ENCODE results near the gene ODAM.
"Not testable (repeated sequence)": the region's sequence is repeated elsewhere in the genome, so short reads cannot be mapped to it uniquely, and the experiment has no call there.

The ODAM gene, protein sequence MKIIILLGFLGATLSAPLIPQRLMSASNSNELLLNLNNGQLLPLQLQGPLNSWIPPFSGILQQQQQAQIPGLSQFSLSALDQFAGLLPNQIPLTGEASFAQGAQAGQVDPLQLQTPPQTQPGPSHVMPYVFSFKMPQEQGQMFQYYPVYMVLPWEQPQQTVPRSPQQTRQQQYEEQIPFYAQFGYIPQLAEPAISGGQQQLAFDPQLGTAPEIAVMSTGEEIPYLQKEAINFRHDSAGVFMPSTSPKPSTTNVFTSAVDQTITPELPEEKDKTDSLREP

DNA sequence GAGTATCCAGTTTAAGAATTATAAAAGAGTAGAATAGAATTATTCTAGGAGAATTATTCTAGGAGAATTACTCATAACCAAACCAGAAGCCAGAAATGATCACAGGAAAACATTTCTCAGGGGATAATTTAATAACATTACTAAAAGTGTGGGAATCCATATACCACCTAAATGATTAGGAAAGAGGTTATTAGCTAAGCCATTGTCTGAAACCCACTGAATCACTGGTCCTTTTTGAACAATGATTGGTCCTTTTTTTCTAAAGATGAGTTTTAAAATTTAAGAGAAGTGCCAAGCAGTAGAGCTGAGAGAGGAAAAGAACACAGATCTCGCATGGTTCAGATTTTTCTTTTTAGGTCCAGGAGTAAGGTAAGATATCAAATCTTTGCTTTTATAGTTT lies at the start of gene ODAM:
TSS of gene ODAM (plus strand) at position 301 of the 400 bp plus-strand sequence. CDS start 819 bp downstream, outside the sequence.
- DNase-seq (ENCODE audit: low spot score) = no peak

DNA sequence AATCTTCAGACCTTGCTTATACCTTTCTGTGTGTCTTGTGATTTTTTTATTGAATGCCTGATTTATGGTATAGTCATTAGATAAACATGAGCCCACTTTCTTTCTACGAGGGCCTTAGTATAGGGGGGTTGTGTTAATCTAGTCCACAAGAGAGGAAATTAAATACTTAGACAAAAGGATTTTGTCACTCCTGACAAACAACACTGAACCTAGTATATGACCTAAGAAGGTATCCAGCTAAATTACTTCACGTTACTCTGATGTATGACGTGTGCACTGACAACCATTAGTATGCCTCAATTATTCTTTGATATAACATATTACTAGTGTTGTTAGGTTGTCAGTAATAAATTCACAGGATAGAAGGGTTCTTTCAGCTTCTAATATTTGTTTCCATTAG lies 44.3 kb upstream of the ODAM start:
- DNase-seq (ENCODE audit: low spot score) = no peak

DNA sequence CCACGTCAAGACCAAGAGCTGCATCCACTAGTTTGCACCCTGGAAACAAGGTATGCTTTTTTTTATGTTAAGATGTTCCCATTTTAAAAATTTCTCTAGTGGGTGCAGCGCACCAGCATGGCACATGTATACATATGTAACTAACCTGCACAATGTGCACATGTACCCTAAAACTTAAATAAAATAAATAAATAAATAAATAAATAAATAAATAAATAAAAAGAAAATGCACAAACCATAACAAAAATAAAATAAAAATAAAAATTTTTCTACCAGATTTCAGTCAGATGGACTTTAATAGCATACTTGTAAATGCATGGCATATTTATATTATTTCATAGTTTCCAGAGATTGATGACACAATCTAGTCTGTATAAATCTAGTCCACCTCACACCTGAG lies 43.4 kb upstream of the ODAM start:
- no peak for DNase-seq (ENCODE audit: low spot score)

DNA sequence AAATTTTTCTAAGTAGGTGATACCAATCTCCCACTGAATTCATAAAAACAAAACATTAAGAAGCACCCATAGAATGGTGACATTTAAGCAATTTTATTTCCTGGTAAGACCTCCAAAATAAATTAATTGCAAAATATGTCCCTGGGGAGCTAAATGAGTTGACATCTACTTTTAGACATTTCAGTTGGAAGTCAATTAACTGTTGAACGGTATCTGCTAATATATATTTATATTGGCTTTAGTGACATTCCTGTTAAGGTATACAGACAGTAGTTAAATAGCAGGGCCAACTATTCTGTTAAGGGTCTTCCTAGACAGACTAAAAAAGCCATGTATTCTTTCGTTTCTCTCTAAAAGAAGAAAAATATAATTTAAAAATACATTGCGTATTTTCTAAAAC lies 41.6 kb upstream of the ODAM start, which contains the start of gene PRR27:
TSS of gene PRR27 (plus strand) at position 301 of the 400 bp plus-strand sequence. CDS start 139 bp downstream, outside the sequence.
- no peak for DNase-seq (ENCODE audit: low spot score)

DNA sequence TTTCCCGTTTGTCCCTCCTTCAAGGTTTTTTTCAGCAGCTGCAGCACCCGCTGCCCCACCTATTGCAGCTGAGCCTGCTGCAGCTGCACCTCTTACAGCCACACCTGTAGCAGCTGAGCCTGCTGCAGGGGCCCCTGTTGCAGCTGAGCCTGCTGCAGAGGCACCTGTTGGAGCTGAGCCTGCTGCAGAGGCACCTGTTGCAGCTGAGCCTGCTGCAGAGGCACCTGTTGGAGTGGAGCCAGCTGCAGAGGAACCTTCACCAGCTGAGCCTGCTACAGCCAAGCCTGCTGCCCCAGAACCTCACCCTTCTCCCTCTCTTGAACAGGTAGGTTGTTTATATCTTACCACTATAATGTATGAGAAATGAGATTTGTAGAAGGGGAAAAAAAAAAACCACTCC lies 36.9 kb upstream of the ODAM start:
- DNase-seq (ENCODE audit: low spot score) = no peak

DNA sequence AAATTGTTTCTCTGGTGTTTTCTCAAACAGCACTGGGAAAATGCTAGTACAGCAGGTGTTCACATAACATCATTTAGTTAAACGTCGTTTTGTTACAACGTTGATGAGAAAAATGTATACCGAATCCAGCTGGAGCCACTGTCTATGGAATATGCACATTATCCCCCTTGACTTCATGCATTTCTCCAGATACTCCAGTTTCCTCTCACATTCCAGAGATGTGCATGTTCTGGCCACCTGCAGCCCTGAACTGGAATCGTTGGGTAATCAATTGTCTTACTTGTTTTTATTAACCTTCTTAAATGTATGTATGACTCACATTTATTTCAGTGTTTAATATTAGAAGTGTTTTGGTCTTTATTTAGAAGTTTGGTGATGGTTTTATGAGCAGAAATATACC lies 18.4 kb upstream of the ODAM start:
- no peak for DNase-seq (ENCODE audit: low spot score)

DNA sequence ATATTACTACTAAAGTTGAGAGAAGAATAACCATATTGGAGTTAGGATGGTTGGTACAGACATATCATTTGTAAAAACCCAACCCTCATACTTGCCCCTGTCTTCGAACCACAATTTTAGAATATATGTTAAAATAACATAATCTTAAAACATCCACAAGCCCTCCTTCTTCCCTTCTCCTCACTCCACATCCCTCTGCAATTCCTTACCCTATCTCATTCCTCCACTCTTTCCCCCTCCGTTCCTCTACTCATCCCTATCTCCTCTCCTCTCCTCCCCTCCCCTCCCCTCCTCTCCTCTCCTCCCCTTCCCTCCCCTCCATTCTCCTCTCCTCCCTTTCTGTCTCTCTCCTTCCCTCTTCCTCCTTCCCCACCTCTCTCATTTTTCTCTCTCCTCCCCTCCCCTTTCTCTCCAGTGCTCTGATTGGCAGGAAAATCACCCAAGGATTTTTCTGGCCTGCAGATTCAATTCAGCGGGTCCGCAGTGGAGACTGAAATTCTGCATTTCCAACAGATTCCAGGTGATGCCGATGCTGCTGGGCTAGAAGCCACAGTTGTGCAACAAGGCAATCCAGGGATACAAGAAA lies 17.4 kb upstream of the ODAM start:
- DNase-seq (ENCODE audit: low spot score) = no peak

DNA sequence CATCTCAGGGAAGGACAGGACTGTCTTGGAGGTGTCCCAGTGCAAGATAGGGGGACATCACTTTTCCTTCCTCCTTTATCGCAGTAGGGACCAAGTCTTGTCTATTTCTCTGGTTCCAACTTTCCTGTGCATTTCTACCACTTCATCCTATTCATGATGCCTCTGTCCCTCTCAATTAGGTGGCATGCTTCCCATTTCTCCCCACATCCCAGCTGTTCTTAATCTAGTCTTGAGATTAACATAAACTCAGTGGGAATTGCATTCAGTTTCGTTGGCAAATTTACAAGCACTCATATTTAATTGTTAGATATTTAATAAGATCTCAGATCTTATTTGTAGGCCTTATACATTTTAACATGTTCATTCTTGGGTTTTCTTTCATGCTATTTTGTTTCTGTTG lies 15.7 kb upstream of the ODAM start:
- DNase-seq (ENCODE audit: low spot score) = no peak

DNA sequence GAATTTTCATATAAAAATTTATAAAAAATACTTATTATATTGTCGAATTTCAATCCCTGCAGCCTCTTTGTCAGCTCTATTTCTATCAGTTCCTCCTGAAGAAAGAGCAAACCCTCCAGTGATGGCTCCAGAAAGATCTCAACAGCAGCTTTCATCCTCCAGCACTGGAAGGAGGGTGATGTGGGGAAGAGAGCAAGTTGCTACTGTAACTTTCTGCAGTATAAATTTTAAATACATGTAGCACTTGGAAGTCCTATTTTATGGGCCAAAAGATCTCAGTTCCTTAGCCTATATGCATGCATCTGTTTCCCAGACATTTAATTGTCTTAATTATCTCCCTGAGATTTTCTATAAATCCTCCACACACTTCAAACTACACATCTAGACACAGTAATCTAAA lies 13.7 kb upstream of the ODAM start:
- no peak for DNase-seq (ENCODE audit: low spot score)

DNA sequence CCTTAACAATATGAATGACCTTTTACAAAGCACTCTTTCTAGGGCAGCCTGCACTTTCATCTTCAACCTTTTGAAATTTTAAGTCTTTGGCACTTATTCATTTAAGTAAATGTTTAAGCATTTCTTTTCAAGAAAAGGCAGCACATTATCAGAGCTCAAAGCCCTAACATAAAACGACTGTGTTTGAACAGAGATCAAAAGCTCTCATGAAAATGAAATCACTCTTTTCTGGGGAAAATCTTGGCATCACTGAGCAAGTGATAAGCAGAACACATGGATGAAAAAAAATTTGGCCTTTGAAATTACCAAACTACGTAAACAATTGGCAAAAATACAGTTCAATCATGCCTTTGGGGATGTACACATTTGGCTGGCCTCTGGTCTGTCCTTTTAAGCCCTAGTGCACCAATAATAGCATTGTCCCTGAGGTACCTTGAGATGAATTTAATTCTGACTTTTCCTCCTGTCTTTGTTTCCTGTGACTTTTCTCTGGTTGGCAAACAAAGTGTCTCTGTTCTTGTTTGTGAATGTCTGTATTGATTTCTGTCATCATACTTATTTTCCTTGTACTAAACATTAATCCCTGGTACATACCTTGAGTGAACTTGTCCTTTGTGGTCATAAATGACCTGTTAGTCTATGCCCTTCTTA lies 12.9 kb upstream of the ODAM start:
- DNase-seq (ENCODE audit: low spot score) = no peak

DNA sequence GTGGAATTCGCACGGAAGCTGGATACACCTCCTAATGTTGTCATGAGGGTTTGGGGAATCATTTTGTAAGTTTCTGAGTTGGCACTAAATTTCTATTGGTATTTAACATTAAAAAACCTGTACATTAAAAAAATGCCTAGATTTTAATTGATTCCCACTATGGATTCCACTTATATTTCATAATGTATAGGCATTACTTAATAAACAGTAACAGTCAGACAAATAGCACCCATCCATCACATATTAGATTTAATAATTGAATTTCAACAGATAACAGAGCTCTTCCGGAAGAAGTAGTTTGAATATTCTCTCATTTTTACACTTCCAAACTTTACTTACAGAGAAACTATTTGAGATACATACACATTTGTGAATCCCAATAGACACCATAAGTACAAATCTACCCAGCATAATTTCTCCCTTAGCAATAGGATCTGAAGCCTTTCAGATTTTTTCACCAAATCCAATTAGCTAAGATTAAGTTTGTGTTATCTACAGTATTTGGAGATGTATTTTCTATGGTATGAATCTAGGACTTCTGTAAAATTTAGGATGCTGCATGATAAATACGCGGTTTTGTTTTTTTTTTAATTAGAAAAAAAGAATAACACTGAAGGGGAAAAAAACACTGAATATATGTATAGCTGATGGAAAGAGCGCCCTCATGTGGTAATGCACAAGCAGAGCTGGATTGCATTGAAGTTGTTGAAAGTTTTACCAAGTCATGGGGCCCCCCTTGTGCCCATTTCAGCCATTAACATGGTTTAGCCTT lies 12.2 kb upstream of the ODAM start:
- peak; percentile 7 for DNase-seq (ENCODE audit: low spot score)

DNA sequence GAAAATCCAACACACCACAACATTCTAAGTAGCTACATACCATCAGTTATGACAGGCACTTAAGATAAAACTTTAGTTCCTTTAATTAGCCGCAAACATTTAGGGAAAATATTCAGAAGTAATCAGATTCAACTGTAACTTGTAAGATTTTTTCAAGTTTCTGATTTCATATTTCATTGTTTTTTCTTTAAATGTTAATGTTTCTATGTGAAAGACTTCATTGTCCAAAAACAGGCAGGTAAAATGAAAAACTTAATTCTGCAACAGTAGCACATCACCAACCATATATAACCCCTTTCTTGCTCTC lies 11.6 kb upstream of the ODAM start:
- no peak for DNase-seq (ENCODE audit: low spot score)

DNA sequence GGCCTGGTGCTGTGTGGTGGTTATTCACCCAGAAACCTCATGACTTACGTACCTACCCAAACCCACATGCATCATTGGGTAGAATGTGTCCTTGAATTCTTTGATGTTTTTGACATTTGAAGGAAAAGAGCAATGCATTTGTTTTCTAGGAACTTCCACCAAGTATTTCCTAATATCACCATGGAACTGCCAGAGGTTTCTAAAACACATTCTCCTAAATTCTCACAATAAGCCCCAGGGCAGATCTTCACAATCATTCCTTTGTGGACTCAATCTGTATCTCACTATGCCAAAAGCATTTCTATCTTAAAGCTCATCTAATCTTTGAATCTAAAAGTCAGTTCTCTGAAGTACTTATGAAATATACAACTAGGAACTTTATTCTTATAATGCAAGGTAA lies 8.3 kb upstream of the ODAM start:
- no peak for DNase-seq (ENCODE audit: low spot score)

DNA sequence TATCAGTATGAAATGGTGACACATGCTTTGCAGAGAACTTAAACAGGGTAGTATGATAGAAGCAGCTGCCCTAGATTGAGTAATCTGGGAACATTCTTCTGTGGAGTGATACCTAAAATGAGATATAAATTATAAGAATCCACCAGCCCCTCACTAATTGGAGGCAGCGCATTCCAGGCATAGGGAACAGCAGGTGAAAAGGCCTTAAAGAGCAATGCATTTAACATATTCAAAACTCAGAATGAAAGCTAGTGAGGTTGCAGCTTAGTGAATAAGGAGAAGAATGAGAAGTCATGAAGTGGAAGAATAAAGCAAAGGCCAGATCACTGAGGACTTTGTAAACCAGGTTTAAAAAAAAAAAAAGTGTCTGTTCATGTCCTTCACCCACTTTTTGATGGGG lies 4.9 kb upstream of the ODAM start:
- DNase-seq (ENCODE audit: low spot score) = no peak

DNA sequence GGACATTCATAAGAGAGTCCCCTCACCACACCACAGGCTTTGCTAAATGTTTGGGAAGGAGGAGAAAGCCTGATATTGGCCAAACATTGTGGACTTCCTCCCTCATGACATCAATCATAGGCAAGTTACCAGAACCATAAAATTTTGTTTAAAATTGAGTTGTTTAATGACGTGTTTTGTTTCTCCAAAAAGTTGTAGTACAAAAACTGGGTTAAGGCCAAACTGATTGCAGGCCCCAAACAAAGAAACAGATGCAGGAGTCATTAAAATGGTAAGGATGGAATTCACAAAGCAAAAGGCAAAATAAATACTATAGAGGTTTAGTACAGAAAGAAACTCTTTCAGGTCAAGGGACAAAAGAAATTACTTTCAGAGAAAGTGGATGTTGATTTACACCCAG lies 3.9 kb upstream of the ODAM start:
- DNase-seq (ENCODE audit: low spot score) = no peak

DNA sequence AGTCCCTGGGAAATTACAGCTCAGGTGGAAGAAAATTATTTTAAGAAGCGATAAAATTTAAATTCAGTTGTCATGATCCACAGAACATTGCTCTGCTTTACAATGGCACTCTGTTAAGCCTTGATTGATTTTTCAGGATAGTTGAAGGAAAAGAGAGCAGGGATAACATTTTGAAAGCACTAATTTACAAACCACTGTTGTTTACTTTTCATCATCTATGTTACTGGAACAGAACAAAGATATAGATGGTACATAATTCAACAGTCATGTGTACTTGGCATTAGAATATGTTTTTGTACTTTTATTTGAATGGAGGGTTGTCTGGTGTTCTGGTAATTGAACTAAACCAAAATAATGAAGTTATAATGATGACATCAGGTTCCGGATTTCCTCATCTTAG lies 2.6 kb upstream of the ODAM start:
- no peak for DNase-seq (ENCODE audit: low spot score)

DNA sequence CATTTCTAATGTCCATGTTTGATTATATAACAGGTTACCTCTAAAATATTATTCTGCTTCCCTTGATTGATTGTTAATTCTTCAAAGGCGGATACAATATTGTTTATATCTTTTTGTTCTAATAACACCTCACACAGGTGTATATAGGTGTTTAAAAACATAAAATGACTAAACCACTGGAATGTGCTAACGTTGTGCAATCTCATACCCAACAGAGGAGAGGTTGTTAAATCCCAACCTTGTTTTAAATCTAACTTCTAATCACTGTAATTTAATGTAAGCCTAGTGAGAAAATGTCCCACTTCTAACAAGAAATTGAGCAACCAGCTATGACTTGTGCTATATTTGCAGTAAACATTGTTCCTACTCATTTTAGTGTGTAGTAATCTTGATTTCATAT lies 1.3 kb downstream of the ODAM start:
- DNase-seq (ENCODE audit: low spot score) = no peak

DNA sequence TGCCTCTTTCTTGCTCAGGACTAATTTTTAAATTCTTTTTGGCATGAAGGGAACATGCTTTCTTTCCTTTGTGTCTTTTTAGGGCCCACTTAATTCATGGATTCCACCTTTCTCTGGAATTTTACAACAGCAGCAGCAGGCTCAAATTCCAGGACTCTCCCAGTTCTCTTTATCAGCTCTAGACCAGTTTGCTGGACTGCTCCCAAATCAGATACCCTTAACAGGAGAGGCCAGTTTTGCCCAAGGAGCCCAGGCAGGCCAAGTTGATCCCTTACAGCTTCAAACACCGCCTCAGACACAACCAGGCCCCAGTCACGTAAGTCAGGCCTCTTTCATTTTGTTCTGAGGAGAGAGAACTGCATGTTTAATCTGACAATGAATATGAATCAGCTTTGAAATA lies 2.3 kb downstream of the ODAM start:
- no peak for DNase-seq (ENCODE audit: low spot score)

DNA sequence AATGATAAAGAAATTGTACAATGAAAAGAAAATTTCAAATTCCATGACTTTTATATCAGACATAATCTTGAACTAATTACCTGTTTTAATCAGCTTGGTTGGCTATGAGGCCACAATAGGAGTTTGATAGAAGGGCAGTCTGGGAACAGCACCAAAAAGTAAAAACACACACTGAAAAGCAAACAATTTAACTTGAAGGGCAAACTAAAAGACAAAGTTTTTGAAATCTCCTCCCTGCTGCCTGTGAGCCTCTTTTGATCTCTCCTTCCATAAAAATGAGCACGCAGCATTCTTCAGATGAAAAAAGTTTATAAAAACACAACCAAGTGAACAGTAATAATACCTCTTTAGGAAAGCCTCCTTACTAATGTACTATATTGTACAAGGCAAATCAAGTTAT lies 8.1 kb downstream of the ODAM start:
- DNase-seq (ENCODE audit: low spot score) = no peak

DNA sequence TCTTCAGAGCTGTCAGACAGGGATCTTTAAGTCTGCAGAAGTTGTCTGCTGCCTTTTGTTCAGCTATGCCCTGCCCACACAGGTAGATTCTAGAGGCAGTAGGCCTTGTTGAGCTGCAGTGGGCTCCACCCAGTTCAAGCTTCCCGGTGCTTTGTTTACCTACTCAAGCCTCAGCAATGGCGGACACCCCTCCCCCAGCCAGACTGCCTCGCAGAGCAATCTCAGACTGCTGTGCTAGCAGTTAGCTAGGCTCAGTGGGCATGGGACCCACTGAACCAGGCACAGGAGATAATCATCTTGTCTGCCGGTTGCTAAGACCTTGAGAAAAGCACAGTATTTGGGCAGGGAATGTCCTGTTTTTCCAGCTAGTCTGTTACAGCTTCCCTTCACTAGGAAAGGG lies 17.2 kb downstream of the ODAM start:
- not testable (repeated sequence) for DNase-seq (ENCODE audit: low spot score)

DNA sequence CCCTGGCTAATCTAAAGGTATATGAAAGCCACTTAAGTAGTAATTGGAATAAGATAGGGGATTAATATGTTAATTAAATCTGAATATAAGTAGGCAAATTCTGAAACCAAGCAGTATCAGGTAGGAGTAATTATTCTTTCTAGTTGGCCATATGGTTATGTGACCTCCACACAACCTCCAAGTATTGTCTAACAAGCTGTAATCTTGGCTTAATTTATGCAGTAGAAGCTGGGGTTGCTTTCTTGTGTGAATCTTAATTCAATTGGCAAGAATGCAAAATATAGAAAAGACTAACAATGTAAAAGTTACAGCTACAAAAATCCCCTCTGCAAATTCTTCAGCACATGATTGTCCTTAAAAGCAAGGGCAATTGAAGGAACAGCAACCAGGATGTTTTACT lies 20.6 kb downstream of the ODAM start:
- not testable (repeated sequence) for DNase-seq (ENCODE audit: low spot score)

DNA sequence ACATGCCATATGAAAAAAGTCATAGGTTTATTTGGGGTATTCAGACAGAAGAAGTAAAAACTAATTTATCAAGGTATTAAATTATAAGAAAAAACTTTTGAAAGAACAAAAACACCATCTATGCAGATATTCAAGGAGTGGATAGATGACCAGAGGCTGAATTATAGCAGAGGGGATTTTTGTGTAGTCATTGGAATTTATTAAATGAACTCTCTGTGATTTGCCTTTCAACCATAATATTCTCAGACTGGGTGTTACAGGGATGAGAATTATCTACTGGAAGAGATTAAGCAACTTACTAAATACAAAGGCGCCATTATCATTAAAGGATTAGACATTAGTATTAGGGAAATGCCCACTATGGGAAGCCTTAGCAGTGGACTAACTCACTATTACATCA lies 21.0 kb downstream of the ODAM start:
- not testable (repeated sequence) for DNase-seq (ENCODE audit: low spot score)

DNA sequence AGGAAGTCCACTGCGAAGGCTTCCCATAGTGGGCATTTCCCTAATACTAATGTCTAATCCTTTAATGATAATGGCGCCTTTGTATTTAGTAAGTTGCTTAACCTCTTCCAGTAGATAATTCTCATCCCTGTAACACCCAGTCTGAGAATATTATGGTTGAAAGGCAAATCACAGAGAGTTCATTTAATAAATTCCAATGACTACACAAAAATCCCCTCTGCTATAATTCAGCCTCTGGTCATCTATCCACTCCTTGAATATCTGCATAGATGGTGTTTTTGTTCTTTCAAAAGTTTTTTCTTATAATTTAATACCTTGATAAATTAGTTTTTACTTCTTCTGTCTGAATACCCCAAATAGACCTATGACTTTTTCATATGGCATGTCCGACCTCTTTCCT lies 25.9 kb downstream of the ODAM start:
- DNase-seq (ENCODE audit: low spot score) = not testable (repeated sequence)

Measured in germinal center (tissue), 1 donor.